T1000 (cell line): ENCODE measurements around the gene NFKBIL1.
"Not testable (repeated sequence)": the region's sequence is repeated elsewhere in the genome, so short reads cannot be mapped to it uniquely, and the experiment has no call there.

Experiments used
- DNase-seq: peaks from one replicate; lab custom pipeline; 2025; ENCODE audit warnings: mixed read lengths; lab: John Stamatoyannopoulos, UW

Gene NFKBIL1

GRCh38 chr6:31534521-31535040 lies 12.8 kb upstream of the NFKBIL1 start:
- DNase-seq: no peak

- no peak for DNase-seq
Observed at GRCh38 chr6:31535538-31536324, 11.7 kb upstream of the NFKBIL1 start.

GRCh38 chr6:31538805-31539400 lies 8.5 kb upstream of the NFKBIL1 start:
- no peak for DNase-seq

- DNase-seq: no peak
Observed at GRCh38 chr6:31540640-31541039, 6.8 kb upstream of the NFKBIL1 start.

- no peak for DNase-seq
Observed at GRCh38 chr6:31541059-31541657, 6.2 kb upstream of the NFKBIL1 start.

GRCh38 chr6:31541658-31542521 lies 5.5 kb upstream of the NFKBIL1 start, which contains the start of gene DDX39B:
Gene DDX39B, minus strand, starts transcription at chr6:31542003. Its CDS starts 1,471 bp downstream, at chr6:31540532.
- DNase-seq: peak; percentile 93

- DNase-seq: no peak
Observed at GRCh38 chr6:31543639-31544038, 3.8 kb upstream of the NFKBIL1 start.

GRCh38 chr6:31544676-31545075 lies 2.7 kb upstream of the NFKBIL1 start:
- DNase-seq: no peak

- no peak for DNase-seq
Observed at GRCh38 chr6:31545291-31545690, 2.1 kb upstream of the NFKBIL1 start.

- DNase-seq: peak; percentile 84
Observed at GRCh38 chr6:31546339-31546957, 960 bp upstream of the NFKBIL1 start, which contains the start of gene ATP6V1G2. Gene ATP6V1G2, minus strand, starts transcription at chr6:31546608. Its CDS starts 49 bp downstream, at chr6:31546559.

GRCh38 chr6:31547727-31548543 lies 527 bp downstream of the NFKBIL1 start:
- DNase-seq: no peak

GRCh38 chr6:31548544-31548873 lies 1.1 kb downstream of the NFKBIL1 start:
- no peak for DNase-seq

GRCh38 chr6:31551371-31551770 lies 4.0 kb downstream of the NFKBIL1 start:
- not testable (repeated sequence) for DNase-seq

GRCh38 chr6:31556307-31556706 lies 8.9 kb downstream of the NFKBIL1 start:
- no peak for DNase-seq

- no peak for DNase-seq
Observed at GRCh38 chr6:31557443-31558317, 10.3 kb downstream of the NFKBIL1 start.

GRCh38 chr6:31558318-31558625 lies 10.9 kb downstream of the NFKBIL1 start:
- no peak for DNase-seq

GRCh38 chr6:31558631-31559500 lies 11.5 kb downstream of the NFKBIL1 start:
- no peak for DNase-seq

GRCh38 chr6:31559606-31559957 lies 12.2 kb downstream of the NFKBIL1 start:
- no peak for DNase-seq
